GM12873 (cell line): Measurements from ENCODE around the gene MYBPH.

ENCODE experiments used
- CTCF ChIP-seq: IDR thresholded peaks from 2 replicates; pipeline ENCODE4 v1.5.1; 2012; ENCODE audit warnings: low read depth, mild to moderate bottlenecking, moderate library complexity, low read length, control low read depth; ENCODE audit not compliant: insufficient read depth; ENCODE audit errors: missing control alignments

The MYBPH gene

GRCh38 chr1:203173011-203173555 lies 2.5 kb downstream of the MYBPH start:
- TF ChIP-seq CTCF = no peak

- TF ChIP-seq CTCF = peak; percentile 98
These were observed 3.2 kb downstream of the MYBPH start for GRCh38 chr1:203172184-203173010.

- no peak for TF ChIP-seq CTCF
These were observed 4.1 kb downstream of the MYBPH start for GRCh38 chr1:203171341-203172183.

- TF ChIP-seq CTCF = no peak
These were observed 4.8 kb downstream of the MYBPH start for GRCh38 chr1:203170625-203171330.

GRCh38 chr1:203169770-203170520 lies 5.7 kb downstream of the MYBPH start:
- no peak for TF ChIP-seq CTCF

- no peak for TF ChIP-seq CTCF
These were observed 6.6 kb downstream of the MYBPH start for GRCh38 chr1:203168991-203169390.
